Neural cell (in vitro differentiated cells): ENCODE results near the gene PTPN13. TPM values are rescaled to one million over a fixed set of nuclear protein-coding genes. Genes with fewer than 3 reads are reported as not detected.

ENCODE experiments used
- H2AFZ ChIP-seq: fragments of 200-600, 300-800 bp; sonication (generic), shearing (Covaris generic); 2 replicates; pipeline ENCODE4 v1.6.0; 2014; ENCODE audit warnings: low read depth, mild to moderate bottlenecking, antibody characterized with exemption, low read length, moderate library complexity
- H3F3A ChIP-seq: fragments of 200-600 bp; shearing (Covaris generic); 2 replicates; pipeline ENCODE4 v1.6.1; 2016; ENCODE audit warnings: mild to moderate bottlenecking, moderate library complexity, mixed read lengths, antibody characterized with exemption, low read length; ENCODE audit not compliant: insufficient read depth, poor library complexity, severe bottlenecking
- H3K27ac ChIP-seq: fragments of 200-600, 300-800 bp; sonication (generic), shearing (Covaris generic); 2 replicates; pipeline ENCODE4 v1.5.1; 2014; ENCODE audit warnings: mild to moderate bottlenecking, low read length, moderate library complexity
- H3K27me3 ChIP-seq: fragments of 300-800, 200-600 bp; sonication (generic), shearing (Covaris generic); 2 replicates; pipeline ENCODE4 v1.6.0; 2014; ENCODE audit warnings: mild to moderate bottlenecking, low read depth, low read length, moderate library complexity; ENCODE audit not compliant: insufficient read depth
- H3K36me3 ChIP-seq: fragments of 300-800, 200-600 bp; sonication (generic), shearing (Covaris generic); 2 replicates; pipeline ENCODE4 v1.5.1; 2014; ENCODE audit warnings: mild to moderate bottlenecking, antibody characterized with exemption, low read length, moderate library complexity; ENCODE audit not compliant: insufficient read depth
- H3K4me2 ChIP-seq: fragments of 300-800, 200-600 bp; sonication (generic), shearing (Covaris generic); 2 replicates; pipeline ENCODE4 v1.6.0; 2014; ENCODE audit warnings: mild to moderate bottlenecking, low read length
- H3K4me3 ChIP-seq: fragments of 300-800, 200-600 bp; sonication (generic), shearing (Covaris generic); 2 replicates; pipeline ENCODE4 v1.5.1; 2014; ENCODE audit warnings: mild to moderate bottlenecking, low read length, moderate library complexity
- H3K79me2 ChIP-seq: fragments of 200-600 bp; shearing (Covaris generic); replicated peaks from 2 replicates; pipeline ENCODE4 v1.6.0; 2014; ENCODE audit warnings: mild to moderate bottlenecking, low read length, moderate library complexity; ENCODE audit not compliant: insufficient read depth
- H3K9ac ChIP-seq: fragments of 300-800, 200-600 bp; sonication (generic), shearing (Covaris generic); 2 replicates; pipeline ENCODE4 v1.6.1; 2016; ENCODE audit warnings: mild to moderate bottlenecking, low read length, mixed read lengths
- H3K9me2 ChIP-seq: fragments of 200-600 bp; shearing (Covaris generic); 2 replicates; pipeline ENCODE4 v1.6.1; 2016; ENCODE audit warnings: mild to moderate bottlenecking, low read length, mixed read lengths; ENCODE audit not compliant: insufficient read depth
- H3K9me3 ChIP-seq: fragments of 200-600, 300-800 bp; sonication (generic), shearing (Covaris generic); 2 replicates; pipeline ENCODE4 v1.6.1; 2016; ENCODE audit warnings: mild to moderate bottlenecking, mixed run types, low read length, moderate library complexity, mixed read lengths
- H4K20me1 ChIP-seq: fragments of 200-600 bp; shearing (Covaris generic); 2 replicates; pipeline ENCODE4 v1.6.1; 2016; ENCODE audit warnings: mild to moderate bottlenecking, mixed run types; ENCODE audit not compliant: insufficient read depth
- CTCF ChIP-seq: fragments of 450-650 bp; IDR thresholded peaks from 2 replicates; pipeline ENCODE4 v1.5.1; 2014; ENCODE audit warnings: antibody characterized with exemption, mild to moderate bottlenecking, moderate library complexity; ENCODE audit not compliant: poor library complexity, severe bottlenecking
- EP300 ChIP-seq: fragments of 450-650 bp; conservative IDR thresholded peaks from 2 replicates; pipeline ENCODE4 v1.6.1; 2014; ENCODE audit warnings: antibody characterized with exemption, mild to moderate bottlenecking, moderate library complexity; ENCODE audit not compliant: poor library complexity, severe bottlenecking
- EZH2 ChIP-seq: fragments of 200-600, 300-800 bp; shearing (Covaris generic), sonication (generic); IDR thresholded peaks from 2 replicates; pipeline ENCODE4 v1.6.1; 2014; ENCODE audit warnings: antibody characterized with exemption, low read length, borderline replicate concordance, mild to moderate bottlenecking; ENCODE audit not compliant: insufficient read depth, poor library complexity, severe bottlenecking
- MXI1 ChIP-seq: fragments of 450-650 bp; conservative IDR thresholded peaks from 2 replicates; pipeline ENCODE4 v1.6.1; 2014; ENCODE audit warnings: antibody characterized with exemption, mild to moderate bottlenecking; ENCODE audit not compliant: poor library complexity, severe bottlenecking
- POLR2AphosphoS5 ChIP-seq: IDR thresholded peaks from 2 replicates; pipeline ENCODE4 v1.6.1; 2012
- RAD21 ChIP-seq: fragments of 450-650 bp; conservative IDR thresholded peaks from 2 replicates; pipeline ENCODE4 v1.6.1; 2014; ENCODE audit warnings: antibody characterized with exemption, mild to moderate bottlenecking, moderate library complexity
- REST ChIP-seq: IDR thresholded peaks from 2 replicates; pipeline ENCODE4 v1.6.1; 2012; ENCODE audit warnings: borderline replicate concordance
- SMC3 ChIP-seq: fragments of 450-650 bp; conservative IDR thresholded peaks from 2 replicates; pipeline ENCODE4 v1.6.1; 2014; ENCODE audit warnings: antibody characterized with exemption, mild to moderate bottlenecking, moderate library complexity; ENCODE audit not compliant: poor library complexity
- TAF1 ChIP-seq: IDR thresholded peaks from 2 replicates; pipeline ENCODE4 v1.6.1; 2012; ENCODE audit warnings: low read depth
- polyA plus RNA-seq: library from polyadenylated mRNA; depleted of rRNA; stranded (reverse); fragments of >200 nt; gene quantifications from 2 replicates; pipeline ENCODE4 v1.2.3, GENCODE V29; 2014

PTPN13 gene
- polyA plus RNA-seq, 1 donor from 2014 or later = 4.7 TPM

GRCh38 chr4:86759298-86759697 is 165.2 kb downstream of the PTPN13 start:
- H3K4me3 ChIP-seq = no peak overlapping the region
- H3K9me3 ChIP-seq = no peaks in the 10 kb centered on the region
- no peaks in the 10 kb centered on the region for H3K9me2 ChIP-seq
- TF ChIP-seq EZH2 (no peak), RAD21 (no peak), REST (no peak), TAF1 (no peak)
- H3F3A ChIP-seq = no peaks in the 10 kb centered on the region
- no peaks in the 10 kb centered on the region for H3K27me3 ChIP-seq
- no peaks in the 10 kb centered on the region for H4K20me1 ChIP-seq
- no peak overlapping the region for H3K9ac ChIP-seq
- no peaks in the 10 kb centered on the region for H3K36me3 ChIP-seq
- H3K27ac ChIP-seq = no peak overlapping the region
- no peak overlapping the region for H3K4me2 ChIP-seq
- H3K79me2 ChIP-seq = no peaks in the 10 kb centered on the region
- H2AFZ ChIP-seq = no peak overlapping the region

- no peaks in the 10 kb centered on the region for H4K20me1 ChIP-seq
- no peak overlapping the region for H3K4me2 ChIP-seq
- H3F3A ChIP-seq = no peaks in the 10 kb centered on the region
- H3K4me3 ChIP-seq = no peak overlapping the region
- no peaks in the 10 kb centered on the region for H3K9me3 ChIP-seq
- H3K36me3 ChIP-seq = no peaks in the 10 kb centered on the region
- no peaks in the 10 kb centered on the region for H3K27me3 ChIP-seq
- no peak overlapping the region for H3K27ac ChIP-seq
- H3K79me2 ChIP-seq = no peaks in the 10 kb centered on the region
- no peaks in the 10 kb centered on the region for H3K9me2 ChIP-seq
- no peak overlapping the region for H3K9ac ChIP-seq
- TF ChIP-seq EP300 (no peak), SMC3 (no peak), TAF1 (no peak), EZH2 (no peak), CTCF (no peak), POLR2AphosphoS5 (no peak), RAD21 (no peak), MXI1 (no peak), REST (no peak)
- no peak overlapping the region for H2AFZ ChIP-seq
Measured at GRCh38 chr4:86762649-86763048, 168.5 kb downstream of the PTPN13 start.
